Neural cell (in vitro differentiated cells): ENCODE results near the gene TPPP.
"Not testable (repeated sequence)": the region's sequence is repeated elsewhere in the genome, so short reads cannot be mapped to it uniquely, and the experiment has no call there.

Experiments
- CTCF ChIP-seq: fragments of 450-650 bp; IDR thresholded peaks from 2 replicates; pipeline ENCODE4 v1.5.1; 2014; ENCODE audit warnings: antibody characterized with exemption, mild to moderate bottlenecking, moderate library complexity; ENCODE audit not compliant: poor library complexity, severe bottlenecking
- EP300 ChIP-seq: fragments of 450-650 bp; conservative IDR thresholded peaks from 2 replicates; pipeline ENCODE4 v1.6.1; 2014; ENCODE audit warnings: antibody characterized with exemption, mild to moderate bottlenecking, moderate library complexity; ENCODE audit not compliant: poor library complexity, severe bottlenecking
- POLR2AphosphoS5 ChIP-seq: IDR thresholded peaks from 2 replicates; pipeline ENCODE4 v1.6.1; 2012
- REST ChIP-seq: IDR thresholded peaks from 2 replicates; pipeline ENCODE4 v1.6.1; 2012; ENCODE audit warnings: borderline replicate concordance
- SMC3 ChIP-seq: fragments of 450-650 bp; conservative IDR thresholded peaks from 2 replicates; pipeline ENCODE4 v1.6.1; 2014; ENCODE audit warnings: antibody characterized with exemption, mild to moderate bottlenecking, moderate library complexity; ENCODE audit not compliant: poor library complexity
- TAF1 ChIP-seq: IDR thresholded peaks from 2 replicates; pipeline ENCODE4 v1.6.1; 2012; ENCODE audit warnings: low read depth

- TF ChIP-seq CTCF, REST, TAF1, EP300, POLR2AphosphoS5, SMC3: not testable (repeated sequence)
Observed at GRCh38 chr5:691049-691448, 2.1 kb downstream of the TPPP start.
